HG03108 (cell line): ENCODE data around the gene NDUFB8.
A peak's percentile ranks its signal among the peaks of the same experiment; 100 is the strongest.

Experiments used
- ATAC-seq: cut with Tn5 transposase; IDR thresholded peaks from one replicate; pipeline ENCODE4 v1.9.1; 2021; ENCODE audit warnings: moderate library complexity; ENCODE audit not compliant: unreplicated experiment

Gene NDUFB8

GRCh38 chr10:100537475-100537874 lies 7.8 kb upstream of the NDUFB8 start:
- no peak for ATAC-seq

GRCh38 chr10:100535715-100536353 lies 6.2 kb upstream of the NDUFB8 start, which contains the start of gene HIF1AN:
HIF1AN (plus strand) TSS chr10:100535943; CDS start chr10:100535959, 16 bp downstream.
- ATAC-seq, result peak; percentile 99

- ATAC-seq, result no peak
These were observed 5.7 kb upstream of the NDUFB8 start for GRCh38 chr10:100535338-100535714.

- ATAC-seq, result no peak
These were observed 5.1 kb upstream of the NDUFB8 start for GRCh38 chr10:100534726-100535125.

GRCh38 chr10:100531761-100532160 lies 2.1 kb upstream of the NDUFB8 start:
- no peak for ATAC-seq

GRCh38 chr10:100528921-100529474 lies 673 bp downstream of the NDUFB8 start:
- no peak for ATAC-seq

- ATAC-seq, result no peak
These were observed 1.4 kb downstream of the NDUFB8 start for GRCh38 chr10:100528123-100528886.

GRCh38 chr10:100524638-100525037 lies 5.0 kb downstream of the NDUFB8 start:
- no peak for ATAC-seq

GRCh38 chr10:100524206-100524605 lies 5.5 kb downstream of the NDUFB8 start:
- no peak for ATAC-seq

GRCh38 chr10:100522945-100523344 lies 6.7 kb downstream of the NDUFB8 start:
- no peak for ATAC-seq

- ATAC-seq, result no peak
These were observed 7.4 kb downstream of the NDUFB8 start for GRCh38 chr10:100522107-100522801.

GRCh38 chr10:100520811-100521210 lies 8.9 kb downstream of the NDUFB8 start:
- ATAC-seq, result no peak

GRCh38 chr10:100519311-100520051 lies 10.2 kb downstream of the NDUFB8 start, which contains the start of gene SEC31B:
SEC31B (minus strand) TSS chr10:100519861; CDS start chr10:100516952, 2,909 bp downstream.
- no peak for ATAC-seq

GRCh38 chr10:100518761-100519241 lies 10.9 kb downstream of the NDUFB8 start:
- ATAC-seq, result no peak

- ATAC-seq, result no peak
These were observed 12.8 kb downstream of the NDUFB8 start for GRCh38 chr10:100516847-100517246.

GRCh38 chr10:100515612-100516011 lies 14.1 kb downstream of the NDUFB8 start:
- no peak for ATAC-seq

GRCh38 chr10:100510533-100511308 lies 18.9 kb downstream of the NDUFB8 start:
- no peak for ATAC-seq

- no peak for ATAC-seq
These were observed 20.3 kb downstream of the NDUFB8 start for GRCh38 chr10:100509241-100509840.

- ATAC-seq, result no peak
These were observed 20.9 kb downstream of the NDUFB8 start for GRCh38 chr10:100508691-100509150.
